ENCODE measurements around the gene APBA1.

- no peak for TF ChIP-seq CTCF (IDR thresholded peaks at IDR 0.05)
- TF ChIP-seq EZH2 (IDR thresholded peaks at IDR 0.05; ENCODE audit: borderline replicate concordance, insufficient read depth, low read depth, low read length, poor library complexity, severe bottlenecking) = no peak
These were observed 3.4 kb upstream of the APBA1 start for GRCh38 chr9:69675563-69675962.

Measured in B cell (primary cell).